D721Med (cell line): Measurements from ENCODE around the gene ITGA2B.
"Not testable (repeated sequence)": the region's sequence is repeated elsewhere in the genome, so short reads cannot be mapped to it uniquely, and the experiment has no call there.

Source experiments
- DNase-seq: peaks from one replicate; pipeline ENCODE4 v3.0.0; 2011; ENCODE audit warnings: low spot score; ENCODE audit not compliant: insufficient read length
- FAIRE-seq: peaks from 2 replicates; lab custom pipeline; 2011; peaks lifted over from hg19 to GRCh38; lab: Jason Lieb, UNC
- CTCF ChIP-seq: IDR thresholded peaks from 2 replicates; pipeline ENCODE4 v1.5.1; 2012; ENCODE audit warnings: mild to moderate bottlenecking, control low read depth; ENCODE audit not compliant: insufficient read depth; ENCODE audit errors: missing control alignments

Gene ITGA2B

GRCh38 chr17:44333371-44333770 lies 56.1 kb downstream of the ITGA2B start:
- no peak for TF ChIP-seq CTCF
- no peak for DNase-seq
- FAIRE-seq = no peak

- DNase-seq (no peak), FAIRE-seq (no peak)
- peak; percentile 88 for TF ChIP-seq CTCF
Measured at GRCh38 chr17:44331249-44331760, 58.1 kb downstream of the ITGA2B start.

GRCh38 chr17:44330263-44330662 lies 59.2 kb downstream of the ITGA2B start:
- DNase-seq, FAIRE-seq: not testable (repeated sequence)

GRCh38 chr17:44329516-44329915 lies 59.9 kb downstream of the ITGA2B start:
- not testable (repeated sequence) for DNase-seq, FAIRE-seq

- TF ChIP-seq CTCF = no peak
- no peak for FAIRE-seq
- DNase-seq = no peak
Measured at GRCh38 chr17:44327715-44328449, 61.6 kb downstream of the ITGA2B start.

- no peak for FAIRE-seq
- peak; percentile 83 for DNase-seq
- TF ChIP-seq CTCF = no peak
Measured at GRCh38 chr17:44326861-44327444, 62.5 kb downstream of the ITGA2B start.

GRCh38 chr17:44324571-44325275 lies 64.7 kb downstream of the ITGA2B start, which contains the start of gene SLC25A39:
Gene SLC25A39, minus strand, starts transcription at chr17:44324823. Its CDS starts 1,261 bp downstream, at chr17:44323562.
- TF ChIP-seq CTCF = no peak
- FAIRE-seq = no peak
- DNase-seq = peak; percentile 61
